GM12878 (cell line): ENCODE data around the gene TMBIM6. TPM values are rescaled to one million over a fixed set of nuclear protein-coding genes. Genes with fewer than 3 reads are reported as not detected.

Experiments used
- ATAC-seq: fragments of 200-7000 bp; cut with Tn5 transposase; 3 replicates; pipeline ENCODE4 v1.9.1; 2020; ENCODE audit warnings: mild to moderate bottlenecking, moderate library complexity
- BruUV-seq: library from RNA; stranded (reverse); fragments of 400-500 nt; replicated peaks from 2 replicates; lab custom pipeline; 2021; lab: Mats Ljungman, UMichigan
- CTCF ChIA-PET: fragments of 300-600 bp; sonication (Branson Sonifier 250); formaldehyde crosslinking; extraction: SDS; loops from one replicate; lab custom pipeline; 2021; ENCODE audit warnings: inconsistent platforms; lab: Yijun Ruan, JAX
- POLR2A ChIA-PET: fragments of 350-600 bp; formaldehyde crosslinking; extraction: SDS; loops from one replicate; lab custom pipeline; 2021; ENCODE audit warnings: inconsistent platforms; lab: Charles Lee
- RAD21 ChIA-PET: fragments of 300-600 bp; sonication (Branson Sonifier 250); formaldehyde crosslinking; loops from one replicate; lab custom pipeline; 2023; ENCODE audit warnings: antibody characterized with exemption; ENCODE audit not compliant: unreplicated experiment; lab: Charles Lee
- SMC1A ChIA-PET: fragments of 300-600 bp; sonication (Branson Sonifier 250); formaldehyde crosslinking; loops from one replicate; lab custom pipeline; 2023; ENCODE audit not compliant: unreplicated experiment, uncharacterized antibody; lab: Charles Lee
- DNase-seq: peaks from one replicate; pipeline ENCODE4 v3.0.0-alpha.2; 2011; ENCODE audit warnings: low read depth, low spot score
- FAIRE-seq: peaks from 3 replicates; lab custom pipeline; 2011; peaks lifted over from hg19 to GRCh38; lab: Jason Lieb, UNC
- H2AFZ ChIP-seq: 2 replicates; pipeline ENCODE4 v1.6.0; 2011; ENCODE audit warnings: low read depth, low read length, control low read depth; ENCODE audit not compliant: control insufficient read depth
- H3K27ac ChIP-seq: 2 replicates; pipeline ENCODE4 v1.5.1; 2011; ENCODE audit warnings: control low read depth; ENCODE audit not compliant: control insufficient read depth, insufficient read depth
- H3K27me3 ChIP-seq, 2 experiments: replicated peaks in 1 of 2; 2 replicates each; pipeline versions ENCODE4 v1.6.0 to v1.6.1; 2011; ENCODE audit warnings: low read length in 1 of 2; ENCODE audit not compliant: control insufficient read depth in 2 of 2, insufficient read depth in 2 of 2
- H3K36me3 ChIP-seq, 2 experiments: 2 replicates each; pipeline ENCODE4 v1.5.1; 2011; ENCODE audit warnings: low read length in 1 of 2; ENCODE audit not compliant: control insufficient read depth in 2 of 2, insufficient read depth in 2 of 2
- H3K4me1 ChIP-seq: 2 replicates; pipeline ENCODE4 v1.6.1; 2011; ENCODE audit warnings: mild to moderate bottlenecking, low read length, moderate library complexity, mixed read lengths; ENCODE audit not compliant: control insufficient read depth, insufficient read depth
- H3K4me2 ChIP-seq: 2 replicates; pipeline ENCODE4 v1.6.0; 2011; ENCODE audit warnings: control low read depth; ENCODE audit not compliant: control insufficient read depth, insufficient read depth
- H3K4me3 ChIP-seq: fragments of 200-600 bp; sonication (generic); 2 replicates; pipeline ENCODE4 v1.5.1; 2016
- H3K79me2 ChIP-seq: 2 replicates; pipeline ENCODE4 v1.6.0; 2011; ENCODE audit warnings: low read length; ENCODE audit not compliant: control insufficient read depth, insufficient read depth
- H3K9ac ChIP-seq: 2 replicates; pipeline ENCODE4 v1.8.0; 2011; ENCODE audit warnings: low read length, control low read depth, mixed read lengths; ENCODE audit not compliant: control insufficient read depth, insufficient read depth
- H3K9me3 ChIP-seq: replicated peaks from 3 replicates; pipeline ENCODE4 v1.5.1; 2011; ENCODE audit warnings: mild to moderate bottlenecking, low read length; ENCODE audit not compliant: control insufficient read depth, insufficient read depth
- H4K20me1 ChIP-seq: 2 replicates; pipeline ENCODE4 v1.6.0; 2011; ENCODE audit not compliant: control insufficient read depth, insufficient read depth
- E4F1 ChIP-seq: fragments of 450-650 bp; IDR thresholded peaks from 2 replicates; pipeline ENCODE4 v1.6.1; 2018; ENCODE audit warnings: borderline replicate concordance, mild to moderate bottlenecking; ENCODE audit not compliant: partially characterized antibody
- ELK1 ChIP-seq: IDR thresholded peaks from 2 replicates; pipeline ENCODE4 v1.6.1; 2012; ENCODE audit warnings: low read depth, low read length, improper control_type of control experiment
- ETV6 ChIP-seq, 2 experiments: fragments of 450-650 bp in 1 of 2; IDR thresholded peaks in 1 of 2; conservative IDR thresholded peaks in 1 of 2; 2 replicates each; pipeline ENCODE4 v1.6.1; 2014; ENCODE audit warnings: antibody characterized with exemption in 1 of 2, borderline replicate concordance in 1 of 2, low read depth in 1 of 2, mild to moderate bottlenecking in 1 of 2, moderate library complexity in 1 of 2
- GABPA ChIP-seq: IDR thresholded peaks from 2 replicates; pipeline ENCODE4 v1.6.1; 2014; ENCODE audit warnings: antibody characterized with exemption, low read depth, mild to moderate bottlenecking, inconsistent platforms
- IRF4 ChIP-seq: IDR thresholded peaks from 2 replicates; pipeline ENCODE4 v1.6.1; 2011; ENCODE audit warnings: low read depth, low read length
- MAX ChIP-seq: IDR thresholded peaks from 2 replicates; pipeline ENCODE4 v1.6.1; 2012; ENCODE audit warnings: low read depth, low read length, improper control_type of control experiment
- MTA2 ChIP-seq: fragments of 450-650 bp; IDR thresholded peaks from 2 replicates; pipeline ENCODE4 v1.6.1; 2016; ENCODE audit warnings: low read depth, mild to moderate bottlenecking, moderate library complexity
- NFXL1 ChIP-seq: fragments of 450-650 bp; IDR thresholded peaks from 2 replicates; pipeline ENCODE4 v1.6.1; 2017; ENCODE audit warnings: antibody characterized with exemption, mild to moderate bottlenecking, borderline replicate concordance
- NR2C2 ChIP-seq: IDR thresholded peaks from 2 replicates; pipeline ENCODE4 v1.6.1; 2011; ENCODE audit warnings: borderline replicate concordance, low read depth; ENCODE audit not compliant: control insufficient read depth, insufficient read length
- POLR2AphosphoS5 ChIP-seq: IDR thresholded peaks from 2 replicates; pipeline ENCODE4 v1.6.1; 2011; ENCODE audit warnings: mild to moderate bottlenecking, low read length, inconsistent platforms
- RBBP5 ChIP-seq: fragments of 200-600 bp; sonication (generic); conservative IDR thresholded peaks from 2 replicates; pipeline ENCODE4 v1.6.1; 2016
- SKIL ChIP-seq: fragments of 450-650 bp; IDR thresholded peaks from 2 replicates; pipeline ENCODE4 v1.6.1; 2017; ENCODE audit warnings: mild to moderate bottlenecking, low read depth, inconsistent platforms; ENCODE audit not compliant: poor library complexity, severe bottlenecking
- SPI1 ChIP-seq: IDR thresholded peaks from 2 replicates; pipeline ENCODE4 v1.6.1; 2011; ENCODE audit warnings: low read depth, mild to moderate bottlenecking, low read length, moderate library complexity, borderline replicate concordance; ENCODE audit not compliant: insufficient read depth
- SREBF1 ChIP-seq: IDR thresholded peaks from 2 replicates; pipeline ENCODE4 v1.6.1; 2012; ENCODE audit warnings: mild to moderate bottlenecking, low read length
- SUZ12 ChIP-seq: fragments of 200-600 bp; sonication (generic); IDR thresholded peaks from one replicate; pipeline ENCODE4 v1.6.1; 2018; ENCODE audit warnings: antibody characterized with exemption, mild to moderate bottlenecking; ENCODE audit not compliant: unreplicated experiment
- TCF3 ChIP-seq: IDR thresholded peaks from 2 replicates; pipeline ENCODE4 v1.6.1; 2012; ENCODE audit warnings: low read depth, mild to moderate bottlenecking, low read length, borderline replicate concordance; ENCODE audit not compliant: insufficient read depth
- ZBED1 ChIP-seq: IDR thresholded peaks from 2 replicates; pipeline ENCODE4 v1.6.1; 2016; ENCODE audit warnings: borderline replicate concordance
- WGBS: methylation state at CpG from one replicate; pipeline ENCODE4 v1.1.6; 2016; ENCODE audit warnings: low lambda C conversion rate; ENCODE audit not compliant: insufficient replicate concordance, insufficient coverage; ENCODE audit errors: missing lambda C conversion rate; 5-methylcytosine and 5-hydroxymethylcytosine counted together
- in situ Hi-C: fragments of 300-500 bp; cut with MboI; formaldehyde crosslinking; loops from 9 replicates; pipeline ENCODE4 v1.14.3; 2018; ENCODE audit warnings: mixed read lengths
- intact Hi-C: fragments of 100-400 bp; cut with micrococcal nuclease; formaldehyde crosslinking; loops from one replicate; pipeline ENCODE4 v1.14.2; 2022; ENCODE audit not compliant: unreplicated experiment
- polyA plus RNA-seq, 11 experiments: library from polyadenylated mRNA; depleted of rRNA in 4 of 11; unstranded in 6 of 11; stranded (reverse) in 5 of 11; fragments of >200 nt; fragmentation: Nextera tagmentation in 4 of 11; fragmentation: Illumina TruSeq in 1 of 11; extraction: Ambion mirVana in 4 of 11; extraction: Trizol in 1 of 11; gene quantifications; 1 replicate in 1 of 11; 2 replicates in 10 of 11; pipeline versions ENCODE4 v1.2.1 to v1.2.3, GENCODE V29; 2011 to 2016; ENCODE audit warnings: inconsistent platforms in 2 of 11, missing spikeins in 2 of 11, low read depth in 1 of 11
- total RNA-seq, 4 experiments: library from RNA; depleted of rRNA in 3 of 4; stranded (reverse); fragments of >200 nt in 3 of 4; fragmentation: Illumina TruSeq in 1 of 4; extraction: Trizol in 1 of 4; gene quantifications; 2 replicates each; pipeline versions ENCODE4 v1.2.1 to v1.2.3, GENCODE V29; 2013 to 2021

TMBIM6 gene
- total and polyA plus RNA-seq, 10 of the 15 experiments (the other 5 are each of a cell fraction or from before 2014, with no cell fraction given): 224 to 1,192 (median 379) TPM

- Histone ChIP-seq H3K27ac (no peak overlapping the region), H3K27me3 (no peaks in the 10 kb centered on the region), H2AFZ (no peak overlapping the region), H4K20me1 (no peaks in the 10 kb centered on the region), H3K4me3 (no peak overlapping the region), H3K9me3 (no peaks in the 10 kb centered on the region), H3K4me1 (no peaks in the 10 kb centered on the region), H3K9ac (no peak overlapping the region), H3K79me2 (no peaks in the 10 kb centered on the region), H3K36me3 (peaks cover 3 to 6% of the 10 kb centered on the region in 2 experiments), H3K4me2 (no peak overlapping the region)
- ChIA-PET POLR2A (interaction anchor here (0.6 kb wide), 1 partner anchor 20 kb away, joined by 4 read pairs; no protein-coding TSS in a partner anchor), RAD21 (interaction anchor here (1.3 kb wide), 1 partner anchor 55 kb away, joined by 3 read pairs; the partner anchor contains the start of gene TMBIM6), CTCF (interaction anchor here (1.0 to 2.7 kb wide), 5 partner anchors 19 to 44 kb away, joined by 3 to 8 read pairs (median 4); no protein-coding TSS in a partner anchor), SMC1A (no interaction called here)
- intact Hi-C loops (no loop called here), in situ Hi-C loops (no loop called here)
- ATAC-seq (no peak), FAIRE-seq (no peak), DNase-seq (no peak)
- no TSS peak for BruUV-seq
- WGBS: 61% methylated on average over 10 of the region's 17 CpGs
- TF ChIP-seq NR2C2 (no peak), TCF3 (no peak), GABPA (no peak), NFXL1 (no peak), POLR2AphosphoS5 (no peak), IRF4 (no peak), ELK1 (no peak), SPI1 (no peak), SREBF1 (no peak), MTA2 (no peak), MAX (no peak), ZBED1 (no peak), SUZ12 (no peak), SKIL (no peak), E4F1 (no peak), ETV6 (conservative IDR thresholded peaks at IDR 0.05 in 1 of 2, IDR thresholded peaks at IDR 0.05 in 1 of 2; ENCODE audit: borderline replicate concordance in 1 of 2, low read depth in 1 of 2) (no peak), RBBP5 (no peak)
Observed at GRCh38 chr12:49796606-49797448, 55.5 kb downstream of the TMBIM6 start.
